ENCODE data around the gene C7orf33. TPM values are rescaled to one million over a fixed set of nuclear protein-coding genes. Genes with fewer than 3 reads are reported as not detected.

The C7orf33 gene
- total and polyA plus RNA-seq, 9 of the 15 experiments (the other 6 are each of a cell fraction or from before 2014, with no cell fraction given) = 0.04 TPM; not detected in 8

- no peaks in the 10 kb centered on the region for H3K79me2 ChIP-seq (ENCODE audit: control insufficient read depth, insufficient read depth, low read length)
- no peaks in the 10 kb centered on the region for H3K36me3 ChIP-seq (ENCODE audit: control insufficient read depth, insufficient read depth, low read length)
- H3K9me1 ChIP-seq (ENCODE audit: control insufficient read depth, insufficient read depth, low read length) = no peaks in the 10 kb centered on the region
- no peak overlapping the region for H3K4me3 ChIP-seq
- H2AFZ ChIP-seq (ENCODE audit: low read depth, low read length) = no peak overlapping the region
- H4K20me1 ChIP-seq (replicated peaks; ENCODE audit: control insufficient read depth, insufficient read depth, low read length) = no peaks in the 10 kb centered on the region
- no TSS peak for BruUV-seq (replicated peaks)
- no peak overlapping the region for H3K27ac ChIP-seq (ENCODE audit: extremely low read depth, low read depth, low read length)
- intact Hi-C loops (cut with micrococcal nuclease) = no loop called here
- ChIA-PET CTCF (ENCODE audit: low intra/inter-chr PET ratio) (interaction anchor here (0.6 kb wide), 1 partner anchor 1229 kb away, joined by 3 read pairs; no protein-coding TSS in a partner anchor), POLR2A (interaction anchor here (1.9 kb wide), 1 partner anchor 13 kb away, joined by 5 read pairs; no protein-coding TSS in a partner anchor)
- H3K9me3 ChIP-seq (replicated peaks; ENCODE audit: control insufficient read depth, insufficient read depth, low read depth, low read length) = no peaks in the 10 kb centered on the region
- no peak for ATAC-seq
- 0% methylated on average over 1 of the region's 1 CpG for WGBS (ENCODE audit: insufficient coverage, low coverage, missing lambda C conversion rate)
- in situ Hi-C loops (cut with MboI) = no loop called here
- no peak for DNase-seq (ENCODE audit: extremely low read depth in 1 of 4, low spot score in 3 of 4)
- FAIRE-seq = no peak
- no peaks in the 10 kb centered on the region; a peak in 1 of 5 replicates for H3K4me1 ChIP-seq (replicated peaks in 1 of 2; ENCODE audit: control insufficient read depth in 2 of 2, insufficient read depth in 2 of 2, low read length in 2 of 2)
- TF ChIP-seq ARHGAP35 (IDR thresholded peaks at IDR 0.05; ENCODE audit: partially characterized antibody) (no peak), MBD1 (CRISPR knock-in tag; IDR thresholded peaks at IDR 0.05) (no peak), EZH2 (IDR thresholded peaks at IDR 0.05; ENCODE audit: borderline replicate concordance, low read depth, low read length) (no peak), ETS2 (tag; IDR thresholded peaks at IDR 0.05; ENCODE audit: borderline replicate concordance, poor library complexity, severe bottlenecking) (no peak), ZNF239 (CRISPR knock-in tag; IDR thresholded peaks at IDR 0.05) (no peak), RBM22 (IDR thresholded peaks at IDR 0.05; ENCODE audit: low read depth, low read length, poor library complexity, severe bottlenecking) (no peak), U2AF2 (optimal IDR thresholded peaks at IDR 0.05; ENCODE audit: low read depth, low read length) (no peak), DACH1 (IDR thresholded peaks at IDR 0.05; ENCODE audit: partially characterized antibody) (no peak), CEBPG (CRISPR knock-in tag; IDR thresholded peaks at IDR 0.05) (no peak), CEBPG (tag; conservative IDR thresholded peaks at IDR 0.05 in 1 of 2, IDR thresholded peaks at IDR 0.05 in 1 of 2) (no peak), ZNF140 (CRISPR knock-in tag; IDR thresholded peaks at IDR 0.05) (no peak), MXD1 (CRISPR knock-in tag; IDR thresholded peaks at IDR 0.05; ENCODE audit: borderline replicate concordance, poor library complexity, severe bottlenecking) (no peak)
- H3K27me3 ChIP-seq (ENCODE audit: control insufficient read depth in 2 of 2, insufficient read depth in 2 of 2, low read length in 2 of 2) = peaks cover 47 to 62% of the 10 kb centered on the region in 2 experiments
- no peak overlapping the region for H3K9ac ChIP-seq (ENCODE audit: insufficient read depth in 1 of 2, low read depth in 2 of 2, low read length in 2 of 2)
- no peak overlapping the region for H3K4me2 ChIP-seq (ENCODE audit: insufficient read depth, low read length)
Observed at GRCh38 chr7:148621563-148621962, 31.0 kb downstream of the C7orf33 start.
